Testis (tissue), 2 donors: Measurements from ENCODE around the gene NACC2.

Source experiments
- CTCF ChIP-seq, 3 experiments: fragments of 450-650 bp in 2 of 3; fragments of 200-600 bp in 1 of 3; sonication (generic) in 1 of 3; IDR thresholded peaks; one replicate each; pipeline ENCODE4 v1.5.1; 2016 to 2019; ENCODE audit warnings: antibody characterized with exemption in 3 of 3, mild to moderate bottlenecking in 2 of 3, moderate library complexity in 1 of 3
- POLR2A ChIP-seq: fragments of 450-650 bp; IDR thresholded peaks from one replicate; pipeline ENCODE4 v1.6.1; 2017; ENCODE audit warnings: antibody characterized with exemption, mild to moderate bottlenecking, moderate library complexity

GRCh38 chr9:136048560-136049411 lies 46.3 kb downstream of the NACC2 start:
- no peak for TF ChIP-seq CTCF (IDR thresholded peaks at IDR 0.05)
- no peak for TF ChIP-seq POLR2A
